ENCODE measurements around the gene TRIM8.

TRIM8 gene

GRCh38 chr10:102616066-102616770, 28.1 kb upstream of the TRIM8 start:
- no peak for DNase-seq (ENCODE audit: low read depth in 3 of 3)

- DNase-seq (ENCODE audit: low read depth in 3 of 3), result no peak
These were observed 27.2 kb upstream of the TRIM8 start for GRCh38 chr10:102617041-102617440.

- no peak for DNase-seq (ENCODE audit: low read depth in 3 of 3)
These were observed 26.5 kb upstream of the TRIM8 start for GRCh38 chr10:102617816-102618215.

- no peak for DNase-seq (ENCODE audit: low read depth in 3 of 3)
These were observed 24.8 kb upstream of the TRIM8 start for GRCh38 chr10:102619281-102619981.

GRCh38 chr10:102620138-102620590, 24.1 kb upstream of the TRIM8 start:
- DNase-seq (ENCODE audit: low read depth in 3 of 3), result no peak

GRCh38 chr10:102620591-102621442, 23.5 kb upstream of the TRIM8 start:
- no peak for DNase-seq (ENCODE audit: low read depth in 3 of 3)

- no peak for DNase-seq (ENCODE audit: low read depth in 3 of 3)
These were observed 22.6 kb upstream of the TRIM8 start for GRCh38 chr10:102621443-102622325.

GRCh38 chr10:102624094-102624493, 20.2 kb upstream of the TRIM8 start:
- DNase-seq (ENCODE audit: low read depth in 3 of 3), result no peak

- DNase-seq (ENCODE audit: low read depth in 3 of 3), result no peak
These were observed 19.3 kb upstream of the TRIM8 start for GRCh38 chr10:102624751-102625645.

GRCh38 chr10:102626026-102626685, 18.1 kb upstream of the TRIM8 start:
- no peak for DNase-seq (ENCODE audit: low read depth in 3 of 3)

GRCh38 chr10:102627291-102627735, 17.0 kb upstream of the TRIM8 start:
- DNase-seq (ENCODE audit: low read depth in 3 of 3), result no peak

- no peak for DNase-seq (ENCODE audit: low read depth in 3 of 3)
These were observed 16.5 kb upstream of the TRIM8 start for GRCh38 chr10:102627736-102628293.

GRCh38 chr10:102628451-102628911, 15.8 kb upstream of the TRIM8 start:
- no peak for DNase-seq (ENCODE audit: low read depth in 3 of 3)

- no peak for DNase-seq (ENCODE audit: low read depth in 3 of 3)
These were observed 14.3 kb upstream of the TRIM8 start for GRCh38 chr10:102629661-102630614.

- DNase-seq (ENCODE audit: low read depth in 3 of 3), result no peak
These were observed 13.6 kb upstream of the TRIM8 start for GRCh38 chr10:102630663-102631062.

GRCh38 chr10:102631525-102632393, 12.5 kb upstream of the TRIM8 start:
- DNase-seq (ENCODE audit: low read depth in 3 of 3), result no peak
